ENCODE results near the gene CSAD. TPM values are rescaled to one million over a fixed set of nuclear protein-coding genes. Genes with fewer than 3 reads are reported as not detected.

CSAD gene
- total and polyA plus RNA-seq, 3 donors from 2014 or later = 34.9 to 93.7 (median 73.9) TPM

DNA sequence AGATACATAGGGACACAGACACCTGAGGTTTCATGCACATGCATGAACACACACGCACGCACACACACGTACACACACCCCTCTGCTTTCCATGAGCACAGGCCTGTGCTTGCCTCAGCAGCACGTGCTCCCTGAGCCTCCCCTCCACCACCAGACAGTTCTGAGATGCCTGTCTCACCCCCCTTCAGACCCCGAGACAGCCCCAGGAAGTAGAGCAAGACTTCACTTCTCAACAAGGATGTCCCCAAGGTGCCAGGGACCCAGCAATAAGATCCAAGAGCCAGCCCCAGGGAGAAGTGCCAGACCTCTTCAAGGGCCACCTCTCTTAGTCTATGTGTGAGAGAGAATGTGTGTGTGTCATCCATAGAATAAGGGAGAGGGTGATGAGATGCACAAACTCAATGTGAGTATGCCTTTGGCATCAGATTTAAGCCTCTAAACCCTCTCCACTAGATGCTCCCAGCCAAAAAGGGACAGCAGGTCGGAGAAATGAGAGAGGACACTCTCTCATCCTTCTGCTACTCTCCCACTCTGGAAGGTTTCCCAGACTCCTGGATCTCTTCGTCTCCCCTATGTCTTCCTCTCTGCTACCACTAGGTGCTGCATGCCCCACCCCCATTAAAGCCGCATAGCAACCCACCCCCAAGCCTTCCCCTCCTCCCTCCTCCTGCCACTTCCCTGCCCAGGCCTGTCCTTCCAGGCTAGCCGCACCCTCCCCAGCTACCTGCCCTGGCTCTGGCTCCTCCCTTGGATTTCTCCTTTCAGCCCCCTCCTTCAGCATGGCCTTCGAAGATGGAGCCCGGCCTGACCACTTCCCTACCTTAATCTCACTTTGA is 43.6 kb upstream of the CSAD start:
- WGBS, 2 donors = 77 to 78% methylated on average over 11 of the region's 11 CpGs
- intact Hi-C loops (cut with DNase I; ENCODE audit: low total_unique reads) = no loop called here
- Histone ChIP-seq H3K4me1 (peaks cover 12% of the 10 kb centered on the region), H3K9me3 (no peaks in the 10 kb centered on the region), H3K27ac (no peak overlapping the region), H3K4me3 (no peak overlapping the region), H3K27me3 (no peaks in the 10 kb centered on the region), H3K36me3 (ENCODE audit: low read depth, missing control alignments) (no peaks in the 10 kb centered on the region)
- DNase-seq = no peak
- no peak for TF ChIP-seq POLR2A (IDR thresholded peaks at IDR 0.05)
- TF ChIP-seq, protein P1, sequence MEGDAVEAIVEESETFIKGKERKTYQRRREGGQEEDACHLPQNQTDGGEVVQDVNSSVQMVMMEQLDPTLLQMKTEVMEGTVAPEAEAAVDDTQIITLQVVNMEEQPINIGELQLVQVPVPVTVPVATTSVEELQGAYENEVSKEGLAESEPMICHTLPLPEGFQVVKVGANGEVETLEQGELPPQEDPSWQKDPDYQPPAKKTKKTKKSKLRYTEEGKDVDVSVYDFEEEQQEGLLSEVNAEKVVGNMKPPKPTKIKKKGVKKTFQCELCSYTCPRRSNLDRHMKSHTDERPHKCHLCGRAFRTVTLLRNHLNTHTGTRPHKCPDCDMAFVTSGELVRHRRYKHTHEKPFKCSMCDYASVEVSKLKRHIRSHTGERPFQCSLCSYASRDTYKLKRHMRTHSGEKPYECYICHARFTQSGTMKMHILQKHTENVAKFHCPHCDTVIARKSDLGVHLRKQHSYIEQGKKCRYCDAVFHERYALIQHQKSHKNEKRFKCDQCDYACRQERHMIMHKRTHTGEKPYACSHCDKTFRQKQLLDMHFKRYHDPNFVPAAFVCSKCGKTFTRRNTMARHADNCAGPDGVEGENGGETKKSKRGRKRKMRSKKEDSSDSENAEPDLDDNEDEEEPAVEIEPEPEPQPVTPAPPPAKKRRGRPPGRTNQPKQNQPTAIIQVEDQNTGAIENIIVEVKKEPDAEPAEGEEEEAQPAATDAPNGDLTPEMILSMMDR (IDR thresholded peaks at IDR 0.05) = no peak

DNA sequence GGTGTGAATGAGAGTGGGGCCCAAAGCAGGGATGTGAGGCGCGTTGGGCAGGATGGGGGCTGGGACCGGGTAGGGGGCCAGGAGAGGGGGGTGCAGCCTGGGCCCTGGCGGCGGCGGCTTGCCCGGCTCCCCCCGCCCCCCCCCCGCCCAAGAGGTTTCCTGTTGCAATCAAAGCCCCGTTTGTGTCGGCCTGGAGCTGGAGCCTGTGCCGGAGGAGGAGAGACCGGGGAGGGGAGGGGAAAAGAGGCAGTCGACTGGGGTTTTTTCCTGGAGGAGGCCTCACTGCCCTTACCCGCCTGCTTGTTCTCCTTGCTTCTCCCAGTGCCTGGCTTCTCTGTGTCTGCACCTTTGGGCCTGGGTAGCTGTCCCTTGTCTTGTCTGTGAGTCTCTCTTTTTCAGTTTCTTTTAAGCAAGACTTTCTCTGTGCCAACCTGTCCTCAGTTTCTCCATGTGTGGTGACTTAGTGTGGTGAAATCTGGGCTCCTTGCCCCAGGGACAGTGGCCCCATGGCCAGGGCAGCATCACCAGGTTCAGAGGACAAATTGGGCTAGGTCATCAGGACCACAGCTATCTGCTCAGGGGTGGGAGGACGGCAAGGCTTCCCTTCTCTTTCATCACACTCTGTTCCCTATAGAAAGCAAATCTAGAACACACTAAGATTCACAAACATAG is 42.8 kb upstream of the CSAD start:
- intact Hi-C loops (cut with DNase I; ENCODE audit: low total_unique reads) = no loop called here
- Histone ChIP-seq H3K27ac (no peak overlapping the region), H3K9me3 (no peaks in the 10 kb centered on the region), H3K4me3 (no peak overlapping the region), H3K27me3 (no peaks in the 10 kb centered on the region), H3K4me1 (peaks cover 12% of the 10 kb centered on the region), H3K36me3 (ENCODE audit: low read depth, missing control alignments) (no peaks in the 10 kb centered on the region)
- no peak for DNase-seq
- WGBS, 2 donors = 19 to 22% methylated on average over 16 of the region's 16 CpGs
- no peak for TF ChIP-seq POLR2A (IDR thresholded peaks at IDR 0.05)
- TF ChIP-seq, protein P1 (IDR thresholded peaks at IDR 0.05) = no peak

DNA sequence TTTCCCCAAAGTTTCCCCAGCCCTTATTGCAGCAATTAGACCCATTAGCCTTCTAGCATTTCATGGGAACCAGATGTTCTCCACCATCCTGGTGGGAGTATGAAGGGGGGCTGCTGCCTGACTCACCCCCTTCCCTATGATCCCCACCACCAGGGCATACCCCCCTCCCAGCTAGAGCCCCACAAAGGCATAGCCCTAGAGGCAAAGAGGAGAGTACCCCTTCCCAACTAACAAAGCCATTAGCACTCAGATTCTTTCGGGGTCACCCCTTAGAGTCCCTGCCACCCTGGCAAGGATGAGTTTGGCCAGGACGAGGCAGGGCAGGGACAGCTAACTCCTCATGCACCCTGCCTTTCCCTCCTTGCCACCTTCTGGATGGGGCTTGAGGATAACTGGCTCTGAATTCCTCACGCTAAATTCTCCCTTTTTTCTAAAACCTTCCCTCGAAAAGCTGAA is 42.1 kb upstream of the CSAD start:
- Histone ChIP-seq H3K9me3 (no peaks in the 10 kb centered on the region), H3K4me1 (peaks cover 19% of the 10 kb centered on the region), H3K36me3 (ENCODE audit: low read depth, missing control alignments) (no peaks in the 10 kb centered on the region), H3K27ac (no peak overlapping the region), H3K4me3 (no peak overlapping the region), H3K27me3 (no peaks in the 10 kb centered on the region)
- intact Hi-C loops (cut with DNase I; ENCODE audit: low total_unique reads) = no loop called here
- WGBS, 2 donors = 54 to 62% methylated on average over 4 of the region's 4 CpGs
- DNase-seq = no peak
- TF ChIP-seq, protein P1 (IDR thresholded peaks at IDR 0.05) = no peak
- no peak for TF ChIP-seq POLR2A (IDR thresholded peaks at IDR 0.05)

DNA sequence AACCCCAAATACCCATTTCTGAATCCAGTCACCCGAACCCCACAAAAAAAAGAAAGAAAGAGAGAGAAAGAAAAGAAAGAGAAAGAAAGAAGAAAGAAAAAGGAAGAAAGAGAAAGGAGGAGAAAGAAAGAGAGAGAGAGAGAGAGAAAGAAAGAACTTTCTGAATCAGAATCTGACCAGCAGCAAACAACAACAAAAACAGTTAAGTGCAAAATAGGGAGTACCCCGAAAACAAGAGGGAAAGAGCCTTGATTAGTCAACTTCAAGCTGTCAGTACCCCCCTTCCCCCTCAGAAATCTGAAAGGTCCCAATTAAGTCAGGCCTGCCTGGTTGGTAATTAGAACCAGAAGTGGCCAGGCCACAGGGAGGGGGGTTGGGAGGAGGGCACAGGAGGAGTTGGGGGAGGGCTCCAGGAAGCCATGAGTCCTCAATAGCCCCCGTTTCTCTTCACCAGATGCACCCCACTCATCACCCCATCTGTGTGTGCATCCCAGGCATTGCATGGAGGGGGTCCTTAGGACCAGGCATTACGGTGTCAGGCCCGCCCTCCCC is 41.5 kb upstream of the CSAD start:
- WGBS, 2 donors = 32 to 34% methylated on average over 4 to 5 of the region's 5 CpGs
- H3K27me3 ChIP-seq = no peaks in the 10 kb centered on the region
- TF ChIP-seq, protein P1 (IDR thresholded peaks at IDR 0.05) = no peak
- no peak for TF ChIP-seq POLR2A (IDR thresholded peaks at IDR 0.05)
- DNase-seq = no peak
- no peaks in the 10 kb centered on the region for H3K36me3 ChIP-seq (ENCODE audit: low read depth, missing control alignments)
- intact Hi-C loops (cut with DNase I; ENCODE audit: low total_unique reads) = no loop called here
- peak overlapping the region; percentile 54 to 59 for H3K4me3 ChIP-seq
- no peaks in the 10 kb centered on the region for H3K9me3 ChIP-seq
- peaks cover 22% of the 10 kb centered on the region for H3K4me1 ChIP-seq
- H3K27ac ChIP-seq = peak overlapping the region in 1 of 2 donors; percentile 95

Data from testis (tissue), 3 donors.